Measurements from ENCODE around the gene ADGRL4.
"Not testable (repeated sequence)": the region's sequence is repeated elsewhere in the genome, so short reads cannot be mapped to it uniquely, and the experiment has no call there.

Gene ADGRL4

GRCh38 chr1:79006564-79006963, at the start of gene ADGRL4:
ADGRL4 (minus strand) TSS chr1:79006730; CDS start chr1:79006654, 76 bp downstream.
- DNase-seq = no peak

- DNase-seq = no peak
Measured at GRCh38 chr1:79055856-79056255, 49.3 kb upstream of the ADGRL4 start.

- DNase-seq = no peak
Measured at GRCh38 chr1:79052829-79053449, 46.4 kb upstream of the ADGRL4 start.

GRCh38 chr1:79044974-79045650, 38.6 kb upstream of the ADGRL4 start:
- no peak for DNase-seq

- no peak for DNase-seq
Measured at GRCh38 chr1:79043506-79043905, 37.0 kb upstream of the ADGRL4 start.

GRCh38 chr1:79042539-79042938, 36.0 kb upstream of the ADGRL4 start:
- DNase-seq = no peak

- DNase-seq = no peak
Measured at GRCh38 chr1:79042117-79042516, 35.6 kb upstream of the ADGRL4 start.

- DNase-seq = no peak
Measured at GRCh38 chr1:79041666-79042065, 35.1 kb upstream of the ADGRL4 start.

GRCh38 chr1:79040424-79041082, 34.0 kb upstream of the ADGRL4 start:
- no peak for DNase-seq

GRCh38 chr1:79037085-79037484, 30.6 kb upstream of the ADGRL4 start:
- DNase-seq = no peak

GRCh38 chr1:79012500-79012899, 6.0 kb upstream of the ADGRL4 start:
- DNase-seq = no peak

GRCh38 chr1:79010589-79010988, 4.1 kb upstream of the ADGRL4 start:
- DNase-seq = no peak

GRCh38 chr1:79005945-79006344, 585 bp downstream of the ADGRL4 start:
- DNase-seq = no peak

GRCh38 chr1:79004916-79005315, 1.6 kb downstream of the ADGRL4 start:
- no peak for DNase-seq

- no peak for DNase-seq
Measured at GRCh38 chr1:78996791-78997190, 9.7 kb downstream of the ADGRL4 start.

GRCh38 chr1:78987042-78987441, 19.5 kb downstream of the ADGRL4 start:
- no peak for DNase-seq

- DNase-seq = no peak
Measured at GRCh38 chr1:78980511-78980910, 26.0 kb downstream of the ADGRL4 start.

GRCh38 chr1:78972723-78973122, 33.8 kb downstream of the ADGRL4 start:
- DNase-seq = no peak

GRCh38 chr1:78967091-78967490, 39.4 kb downstream of the ADGRL4 start:
- DNase-seq = not testable (repeated sequence)

- DNase-seq = no peak
Measured at GRCh38 chr1:78958711-78959110, 47.8 kb downstream of the ADGRL4 start.

- DNase-seq = no peak
Measured at GRCh38 chr1:78950826-78951225, 55.7 kb downstream of the ADGRL4 start.

- DNase-seq = no peak
Measured at GRCh38 chr1:78949227-78949626, 57.3 kb downstream of the ADGRL4 start.

- DNase-seq = no peak
Measured at GRCh38 chr1:78919150-78919549, 87.4 kb downstream of the ADGRL4 start.

GRCh38 chr1:78918157-78918556, 88.4 kb downstream of the ADGRL4 start:
- no peak for DNase-seq
